Measurements from ENCODE around the gene MRPL1.
A peak's percentile ranks its signal among the peaks of the same experiment; 100 is the strongest.
"Not testable (repeated sequence)": the region's sequence is repeated elsewhere in the genome, so short reads cannot be mapped to it uniquely, and the experiment has no call there.

Gene MRPL1

GRCh38 chr4:77963004-77963403 lies 100.4 kb downstream of the MRPL1 start:
- DNase-seq (ENCODE audit: low spot score) (no peak), FAIRE-seq (no peak)

- not testable (repeated sequence) for FAIRE-seq; DNase-seq (ENCODE audit: low spot score)
Measured at GRCh38 chr4:77973657-77974056, 111.0 kb downstream of the MRPL1 start.

- not testable (repeated sequence) for DNase-seq (ENCODE audit: low spot score); FAIRE-seq
Measured at GRCh38 chr4:77982900-77983540, 120.4 kb downstream of the MRPL1 start.

- FAIRE-seq; DNase-seq (ENCODE audit: low spot score): not testable (repeated sequence)
Measured at GRCh38 chr4:77983612-77984311, 121.1 kb downstream of the MRPL1 start.

- FAIRE-seq (no peak), DNase-seq (ENCODE audit: low spot score) (no peak)
Measured at GRCh38 chr4:77989968-77990367, 127.3 kb downstream of the MRPL1 start.

GRCh38 chr4:77990456-77990855 lies 127.8 kb downstream of the MRPL1 start:
- DNase-seq (ENCODE audit: low spot score) (no peak), FAIRE-seq (no peak)

- no peak for FAIRE-seq
- no peak for DNase-seq (ENCODE audit: low spot score)
Measured at GRCh38 chr4:77990904-77991358, 128.3 kb downstream of the MRPL1 start.

- no peak for DNase-seq (ENCODE audit: low spot score)
- no peak for FAIRE-seq
Measured at GRCh38 chr4:77992581-77992980, 130.0 kb downstream of the MRPL1 start.

GRCh38 chr4:77994194-77994721 lies 131.6 kb downstream of the MRPL1 start:
- DNase-seq (ENCODE audit: low spot score) (no peak), FAIRE-seq (no peak)

- DNase-seq (ENCODE audit: low spot score) = no peak
- FAIRE-seq = no peak
Measured at GRCh38 chr4:77996076-77996475, 133.4 kb downstream of the MRPL1 start.

- FAIRE-seq (no peak), DNase-seq (ENCODE audit: low spot score) (no peak)
Measured at GRCh38 chr4:78001531-78001930, 138.9 kb downstream of the MRPL1 start.

GRCh38 chr4:78002260-78002659 lies 139.6 kb downstream of the MRPL1 start:
- no peak for FAIRE-seq
- DNase-seq (ENCODE audit: low spot score) = peak; percentile 8
